ENCODE data around the gene EZH2.

The EZH2 gene

DNA sequence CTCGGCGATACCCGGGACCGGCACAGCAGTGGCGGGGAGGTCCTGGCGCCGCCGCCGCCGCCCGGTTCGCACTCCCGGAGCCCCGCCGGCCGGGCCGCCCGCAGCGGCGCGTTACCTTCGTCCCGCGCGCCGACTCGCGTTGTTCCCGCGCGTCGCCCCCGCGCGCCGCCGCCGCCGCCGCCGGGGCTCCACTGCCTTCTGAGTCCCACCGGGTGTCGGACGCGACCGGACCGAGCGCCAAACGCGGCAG, at the start of gene EZH2:
Gene EZH2 (minus strand): TSS at position 243 of the 250 bp plus-strand sequence. CDS start 36,993 bp downstream, outside the sequence.
- DNase-seq (ENCODE audit: low spot score) = no peak

DNA sequence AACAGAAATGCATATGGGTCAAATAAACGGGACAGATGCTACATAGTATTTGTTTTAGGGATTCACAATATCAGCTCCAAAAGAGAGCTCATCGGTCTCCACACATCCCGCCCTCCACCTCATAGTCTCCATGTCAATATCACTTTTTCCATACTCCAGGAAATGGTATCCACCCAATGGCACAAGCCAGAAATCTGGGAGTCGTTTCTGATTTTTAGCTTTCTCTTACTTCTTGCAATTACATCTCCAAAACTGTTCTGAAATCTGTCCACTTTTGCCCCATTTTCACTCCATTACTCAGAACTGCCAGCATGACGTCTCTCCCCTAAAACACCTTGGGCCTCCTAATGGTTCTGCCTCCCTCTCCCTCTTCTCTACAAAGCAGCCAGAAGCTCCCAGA, 47.4 kb upstream of the EZH2 start:
- no peak for DNase-seq (ENCODE audit: low spot score)

DNA sequence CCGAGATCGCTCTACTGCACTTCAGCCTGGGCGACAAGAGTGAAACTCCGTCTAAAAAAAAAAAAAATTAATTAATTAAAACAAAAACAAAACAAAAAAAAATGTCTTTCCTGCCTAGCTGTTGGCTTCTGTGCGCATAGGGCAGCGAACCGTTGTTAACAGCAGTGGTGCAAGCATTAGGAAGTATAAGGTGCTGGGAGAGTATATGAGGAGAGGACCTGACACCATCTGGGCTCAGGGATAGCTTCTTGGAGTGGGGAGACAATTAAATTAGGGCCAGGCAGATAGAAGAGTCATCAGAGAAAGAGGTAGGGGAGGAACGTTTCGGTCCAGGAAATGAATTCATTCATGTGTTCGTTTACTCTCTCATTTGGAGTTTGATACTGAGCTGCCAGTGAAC, 46.2 kb upstream of the EZH2 start:
- no peak for DNase-seq (ENCODE audit: low spot score)

DNA sequence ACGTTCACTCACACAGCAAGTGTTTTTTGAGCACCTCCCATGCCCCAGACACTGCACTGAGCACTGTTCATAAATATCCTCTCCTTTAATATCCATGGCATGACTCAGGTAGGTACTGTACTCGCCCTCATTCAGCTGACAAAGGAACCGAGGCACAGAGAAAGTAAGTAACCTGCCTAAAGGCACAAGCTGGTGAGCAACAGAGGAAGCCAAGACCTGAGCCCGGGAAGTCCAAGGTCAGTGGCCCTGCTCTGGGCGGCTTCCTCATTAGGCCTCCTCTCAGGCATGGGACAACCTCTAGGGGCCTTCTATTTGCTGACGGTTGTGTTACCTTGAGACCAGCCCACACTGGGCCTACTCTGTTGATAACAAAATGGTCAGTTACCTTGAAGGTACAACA, 45.1 kb upstream of the EZH2 start:
- DNase-seq (ENCODE audit: low spot score) = no peak

DNA sequence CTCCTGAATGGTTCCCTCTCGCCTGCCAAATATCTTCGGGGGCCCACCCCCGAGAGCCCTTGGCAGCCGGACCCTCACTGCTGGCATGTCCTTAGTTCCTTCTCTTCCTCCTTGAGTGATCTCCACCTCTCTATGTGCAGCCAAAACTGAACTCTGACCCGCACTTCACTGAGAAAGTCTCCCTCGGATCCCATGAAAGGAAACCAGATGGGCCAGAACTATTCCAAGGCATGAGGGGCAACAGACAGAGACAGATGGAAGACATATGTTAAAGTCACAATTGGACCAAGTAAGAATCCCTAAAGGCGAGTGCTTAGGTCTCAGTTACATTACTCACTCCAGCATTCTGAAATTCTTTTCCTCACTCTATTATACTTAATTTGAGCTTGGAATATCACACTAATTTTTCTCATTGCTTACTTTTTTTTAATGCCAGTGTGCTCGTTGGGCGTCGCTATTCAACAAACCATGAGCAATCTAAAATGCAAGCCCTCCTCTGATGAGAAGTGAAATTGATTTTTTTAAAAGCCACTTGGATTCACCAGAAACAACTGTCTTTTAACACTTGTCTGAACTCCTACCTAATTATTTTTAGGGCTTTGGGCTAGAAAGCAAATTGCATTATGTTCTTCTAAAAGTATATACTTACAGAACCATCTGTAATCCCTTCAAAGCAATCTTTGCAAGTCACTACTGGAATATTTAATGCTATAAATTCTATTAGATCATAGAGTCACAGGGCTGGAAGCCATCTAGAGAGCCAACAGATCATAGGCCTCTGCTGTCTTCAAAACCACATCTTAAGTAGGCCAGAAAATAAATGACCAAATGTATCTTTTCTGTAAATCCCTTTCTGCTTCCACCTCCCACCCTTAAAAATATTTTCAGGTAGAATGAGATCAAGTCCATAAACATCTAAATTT, 43.3 kb upstream of the EZH2 start:
- no peak for DNase-seq (ENCODE audit: low spot score)

DNA sequence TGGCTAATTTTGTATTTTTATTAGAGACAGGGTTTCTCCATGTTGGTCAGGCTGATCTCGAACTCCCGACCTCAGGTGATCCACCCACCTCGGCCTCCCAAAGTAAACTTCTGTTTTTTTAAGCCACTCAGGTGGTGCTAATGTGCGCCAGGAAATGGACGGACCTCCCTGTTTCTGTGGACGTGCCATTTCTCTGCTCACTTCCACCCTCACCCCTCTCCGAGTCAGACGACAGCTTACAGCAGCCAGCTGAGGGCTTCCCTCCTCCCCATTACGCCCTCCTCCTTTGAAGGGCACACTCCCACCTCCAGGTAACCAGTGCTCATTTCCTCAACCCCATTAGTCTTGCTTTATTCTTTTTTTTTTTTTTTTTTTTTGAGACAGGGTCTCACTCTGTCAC, 41.7 kb upstream of the EZH2 start:
- no peak for DNase-seq (ENCODE audit: low spot score)

DNA sequence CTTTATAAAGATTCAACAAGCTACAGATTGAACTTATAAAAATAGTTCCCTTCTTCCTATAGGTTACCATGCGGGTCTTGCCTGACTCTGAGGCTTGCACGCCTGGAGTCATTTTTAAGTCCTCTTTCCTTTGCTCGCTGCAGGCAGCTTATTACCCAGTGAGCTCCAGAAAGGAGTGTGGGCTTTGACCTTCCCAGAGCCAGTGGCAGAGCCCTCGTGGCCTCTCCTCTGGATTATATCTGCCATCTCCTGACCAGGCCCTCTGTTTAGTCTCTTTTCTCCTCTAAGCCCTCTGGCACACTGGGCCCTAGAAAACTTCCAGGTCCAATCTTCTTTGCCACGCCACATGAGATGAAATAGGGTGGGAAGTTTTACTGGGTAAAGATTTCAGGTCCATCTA, 39.9 kb upstream of the EZH2 start:
- DNase-seq (ENCODE audit: low spot score) = no peak

DNA sequence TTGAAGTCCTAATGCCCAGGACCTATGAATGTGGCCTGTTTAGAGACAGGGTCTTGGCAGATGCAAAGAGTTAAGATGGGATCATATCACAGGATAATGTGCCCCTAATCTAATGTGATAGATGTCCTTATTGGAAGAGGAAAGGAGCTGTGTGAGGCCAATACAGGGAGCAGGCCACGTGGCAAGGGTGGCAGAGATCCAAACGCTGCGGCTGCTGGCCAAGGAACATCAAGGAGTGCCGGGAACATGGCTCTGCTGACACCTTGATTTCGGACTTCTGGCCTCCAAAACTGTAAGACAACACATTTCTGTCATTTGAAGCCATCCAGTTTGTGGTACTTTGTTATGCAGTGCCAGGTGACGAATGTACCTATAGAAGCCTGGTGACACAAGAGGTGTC, 37.7 kb upstream of the EZH2 start:
- no peak for DNase-seq (ENCODE audit: low spot score)

DNA sequence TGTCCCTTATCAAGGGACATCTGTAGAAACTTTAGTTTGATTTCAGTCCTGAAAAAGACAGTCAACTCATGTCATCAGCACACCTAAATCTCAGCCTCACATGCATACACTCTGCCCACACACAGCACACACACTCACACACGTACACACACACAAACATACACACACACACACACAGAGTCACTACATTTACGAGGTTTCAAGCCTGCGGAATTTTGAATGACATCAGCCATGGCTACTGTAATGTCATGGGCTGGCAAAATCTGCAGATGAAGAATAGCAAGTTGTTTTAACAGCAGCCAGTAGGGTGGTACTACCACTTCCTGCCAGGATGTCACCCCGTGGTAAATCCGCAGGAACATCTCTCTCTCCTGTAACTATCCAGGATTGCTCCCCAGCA, 37.1 kb upstream of the EZH2 start:
- no peak for DNase-seq (ENCODE audit: low spot score)

DNA sequence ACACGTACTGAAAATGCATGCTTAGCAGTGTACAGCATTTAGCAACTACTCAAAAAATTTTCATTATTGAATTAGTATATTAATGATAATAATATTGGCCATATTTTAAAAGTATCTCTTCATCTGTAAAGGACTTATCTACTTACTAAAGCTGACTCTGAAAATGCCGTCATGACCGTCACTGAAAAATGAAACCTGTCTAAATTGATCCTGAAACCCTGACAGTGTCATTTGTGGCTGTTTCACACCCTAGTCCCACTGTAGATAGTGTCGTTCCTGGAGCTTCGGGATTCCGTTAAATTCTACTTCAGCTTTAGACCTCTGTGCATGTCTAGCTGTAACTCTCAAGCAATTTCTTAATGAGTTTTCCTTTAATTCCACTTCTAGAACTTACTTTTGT, 35.8 kb upstream of the EZH2 start:
- no peak for DNase-seq (ENCODE audit: low spot score)

DNA sequence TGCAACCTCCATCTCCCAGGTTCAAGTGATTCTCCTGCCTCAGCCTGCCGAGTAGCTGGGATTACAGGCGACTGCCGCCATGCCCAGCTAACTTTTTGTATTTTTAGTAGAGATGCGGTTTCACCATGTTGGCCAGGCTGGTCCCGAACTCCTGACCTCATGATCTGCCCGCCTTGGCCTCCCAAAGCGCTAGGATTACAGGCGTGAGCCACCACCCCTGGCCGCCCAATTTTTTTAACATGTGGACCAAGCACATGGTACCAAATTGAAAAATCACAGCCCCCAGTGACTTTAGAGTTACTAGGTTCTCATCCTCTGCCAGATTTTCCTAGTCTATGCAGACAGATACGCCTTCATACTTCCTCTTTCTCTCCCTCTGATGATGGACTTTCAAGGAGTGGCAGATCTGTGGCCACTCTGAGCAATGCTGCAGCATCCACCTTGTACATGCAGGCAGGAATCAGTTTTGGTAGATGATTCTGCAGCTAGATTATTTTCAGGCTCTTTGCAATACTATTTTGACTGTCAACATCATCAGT, 34.0 kb upstream of the EZH2 start:
- DNase-seq (ENCODE audit: low spot score) = no peak

DNA sequence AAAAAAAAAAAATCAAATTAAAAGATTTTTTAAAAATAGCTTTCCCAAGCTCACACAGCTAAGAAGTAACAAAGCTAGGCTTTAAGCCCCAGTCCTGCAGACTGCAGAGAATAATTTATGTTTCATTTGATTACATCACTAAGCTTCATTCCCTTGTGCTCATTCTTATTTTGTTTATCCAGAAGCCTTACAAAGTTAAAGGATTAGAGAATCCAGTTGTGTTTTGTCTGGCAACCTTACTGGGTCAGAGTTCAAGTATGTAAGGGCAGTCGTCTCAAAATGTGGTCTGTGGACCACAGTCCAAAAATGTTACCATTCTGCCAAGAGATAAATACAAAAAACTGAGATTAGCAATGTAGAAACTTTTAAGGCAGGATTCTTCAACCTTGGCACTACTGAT, 32.1 kb upstream of the EZH2 start:
- DNase-seq (ENCODE audit: low spot score) = peak; percentile 53

DNA sequence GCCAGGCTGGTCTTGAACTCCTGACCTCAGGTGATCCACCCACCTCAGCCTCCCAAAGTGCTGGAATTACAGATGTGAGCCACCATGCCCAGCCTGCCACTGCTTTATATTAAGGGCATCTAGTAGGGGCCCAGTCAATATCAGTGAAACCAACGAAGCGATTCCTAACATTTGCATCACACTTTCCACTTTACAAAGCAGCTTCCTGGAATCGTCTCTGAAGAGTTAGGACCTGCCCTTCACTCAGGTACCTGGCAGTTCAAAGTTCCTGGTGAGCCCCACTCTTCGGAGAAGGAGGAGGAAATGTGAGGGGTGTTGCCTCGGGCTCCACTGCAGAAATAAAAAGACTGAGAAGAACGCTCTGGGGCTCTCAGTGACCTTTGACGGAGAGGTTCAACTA, 31.1 kb upstream of the EZH2 start:
- no peak for DNase-seq (ENCODE audit: low spot score)

DNA sequence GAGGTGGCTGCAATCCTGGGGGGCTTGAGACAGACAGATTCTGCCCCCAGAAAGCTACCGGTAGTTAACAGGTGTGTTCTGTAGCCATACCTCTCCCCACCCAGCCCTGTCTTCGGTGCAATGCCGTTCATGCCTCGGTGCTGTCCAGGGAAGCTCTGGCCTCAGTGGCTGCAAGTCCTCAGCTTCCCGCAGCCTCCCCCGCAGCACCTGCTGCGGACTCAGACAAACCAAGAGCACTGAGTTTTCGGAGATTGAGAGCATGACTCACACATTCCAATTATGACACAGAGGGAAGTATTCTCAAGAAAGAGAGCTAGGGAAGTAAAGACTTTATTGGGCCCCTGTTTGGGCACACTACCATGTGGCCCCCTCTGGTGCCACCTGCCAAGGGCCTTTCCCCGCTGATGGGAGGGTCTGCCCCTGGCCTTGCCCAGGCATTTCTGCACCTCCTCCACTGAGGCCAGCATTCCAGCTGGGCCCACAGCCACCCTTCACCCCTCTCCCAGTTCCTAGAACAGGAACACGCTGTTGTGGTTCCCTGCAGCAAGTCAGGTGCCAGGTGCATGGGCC, 30.2 kb upstream of the EZH2 start:
- DNase-seq (ENCODE audit: low spot score) = peak; percentile 49

DNA sequence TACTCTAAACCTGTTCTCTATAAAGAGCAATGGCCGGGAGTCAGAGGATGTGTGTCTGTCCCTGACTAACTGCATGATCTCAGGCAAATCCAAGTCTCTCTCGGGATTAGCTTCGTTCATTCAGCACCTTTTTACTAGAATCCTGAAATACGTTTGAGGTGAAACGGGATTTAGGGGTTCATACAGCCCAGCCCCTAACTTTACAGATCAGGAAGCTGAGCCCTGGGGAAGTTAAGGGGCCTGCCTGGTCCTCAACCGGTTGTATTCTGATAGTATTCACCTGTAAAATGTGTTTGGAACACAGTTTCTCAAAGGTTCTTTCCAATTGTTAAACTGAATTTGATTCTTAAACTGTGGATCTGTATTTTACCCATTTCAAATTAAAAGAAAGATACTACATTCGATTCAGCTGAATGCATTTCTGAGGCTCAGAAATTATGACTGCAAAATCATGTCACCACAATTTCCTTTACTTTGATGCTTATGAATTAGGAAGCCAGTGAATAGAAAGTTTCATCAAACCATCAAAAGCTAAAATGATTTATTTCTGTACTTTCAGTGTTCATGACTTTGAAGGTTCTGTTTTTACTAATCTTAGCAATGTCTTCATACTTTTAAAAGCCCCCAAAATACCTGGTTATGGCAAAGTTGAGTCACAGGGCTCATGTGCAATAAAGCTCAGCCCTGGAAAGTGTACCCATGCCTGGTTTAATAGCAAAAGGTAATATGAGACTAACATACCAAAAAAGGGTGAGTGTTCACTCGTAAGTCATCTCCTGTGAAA, 28.9 kb upstream of the EZH2 start:
- DNase-seq (ENCODE audit: low spot score) = no peak

DNA sequence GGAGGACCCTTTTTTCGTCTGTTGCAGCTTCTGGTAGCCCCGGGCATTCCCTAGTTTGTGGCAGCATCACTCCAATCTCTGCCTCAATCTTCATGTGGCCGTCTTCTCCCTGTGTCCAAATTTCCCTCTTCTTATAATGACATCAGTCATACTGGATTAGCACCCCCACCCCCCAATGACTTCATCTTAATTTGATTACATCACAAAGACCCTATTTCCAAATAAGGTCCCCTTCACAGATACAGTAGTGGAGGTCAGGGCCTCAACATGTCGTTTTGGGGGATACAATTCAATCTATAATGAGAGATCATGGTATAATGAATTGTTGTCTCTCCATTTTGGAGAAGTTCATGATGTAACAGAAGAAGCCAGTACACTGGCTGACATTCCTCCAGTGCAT, 28.1 kb upstream of the EZH2 start:
- DNase-seq (ENCODE audit: low spot score) = no peak

DNA sequence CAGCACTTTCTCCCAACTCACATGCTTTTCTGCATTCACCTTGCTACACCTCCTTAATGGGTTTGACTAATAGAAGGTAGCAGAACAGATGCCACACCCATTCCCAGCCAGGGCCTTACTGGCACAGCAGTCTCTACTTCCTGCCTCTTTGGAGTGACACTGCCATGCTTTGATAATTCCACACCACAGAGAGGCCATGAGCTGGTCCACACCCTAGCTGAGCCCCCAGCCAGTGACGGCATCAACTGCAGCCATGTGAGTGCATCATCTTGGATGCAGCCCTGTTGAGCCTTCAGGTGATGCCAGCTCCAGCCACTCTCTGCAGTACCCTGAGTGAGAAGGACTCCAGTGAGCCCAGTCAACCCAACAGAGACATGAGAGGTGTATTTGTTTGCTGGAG, 27.5 kb upstream of the EZH2 start:
- DNase-seq (ENCODE audit: low spot score) = no peak

DNA sequence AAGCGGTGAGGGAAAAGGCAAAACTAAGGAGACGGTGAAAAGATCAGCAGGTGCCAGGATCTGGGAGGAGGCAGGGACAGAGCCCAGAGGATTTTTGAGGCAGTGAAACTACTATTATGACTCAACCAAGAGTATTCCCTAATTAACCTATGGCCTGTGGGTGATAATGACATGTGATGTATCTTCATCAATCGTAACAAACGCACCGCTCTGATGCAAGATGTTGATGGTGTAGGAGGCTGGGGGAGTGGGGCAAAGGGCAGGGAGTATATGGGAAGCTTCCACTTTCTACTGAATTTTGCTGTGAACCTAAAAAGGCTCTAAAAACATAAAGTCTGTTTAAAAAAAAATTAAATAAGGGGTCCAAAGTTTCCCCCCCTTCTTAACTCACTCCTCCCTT, 25.5 kb upstream of the EZH2 start:
- no peak for DNase-seq (ENCODE audit: low spot score)

DNA sequence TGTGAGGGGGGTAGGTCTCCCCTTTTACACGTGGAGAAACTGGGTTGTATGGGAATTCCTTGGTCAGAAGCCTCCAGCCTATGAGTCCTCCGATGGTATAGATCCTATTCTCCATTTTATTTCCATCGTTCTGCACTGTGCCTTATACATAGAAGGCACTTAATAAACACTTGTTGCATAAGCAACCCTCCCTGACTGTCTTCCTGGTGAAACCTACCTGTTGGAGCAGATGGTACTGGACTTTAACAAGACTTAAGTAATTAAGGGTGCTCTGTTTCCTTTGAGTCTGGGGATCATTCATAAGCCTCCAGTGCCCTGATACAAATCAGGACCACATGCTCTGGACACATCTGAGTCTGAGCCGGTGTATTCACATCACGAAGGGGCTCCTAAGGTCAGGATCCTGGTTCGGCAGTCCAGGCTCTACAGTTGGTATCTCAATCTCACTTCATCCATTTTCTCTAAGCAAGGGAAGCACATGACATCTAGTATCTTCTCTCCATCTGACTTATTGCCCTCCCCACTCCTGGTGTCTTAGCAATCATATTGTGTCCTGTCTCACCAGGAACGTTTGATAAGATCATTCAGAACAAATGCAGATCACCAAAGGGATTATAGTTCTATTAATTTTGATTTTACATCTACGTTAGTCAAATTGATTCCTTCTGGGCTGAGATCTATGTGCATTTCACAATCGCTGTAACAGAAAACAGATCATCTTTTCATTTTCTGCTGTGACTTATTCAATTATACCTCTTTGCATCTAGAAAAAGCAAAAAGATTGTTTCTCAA, 22.8 kb upstream of the EZH2 start:
- no peak for DNase-seq (ENCODE audit: low spot score)

DNA sequence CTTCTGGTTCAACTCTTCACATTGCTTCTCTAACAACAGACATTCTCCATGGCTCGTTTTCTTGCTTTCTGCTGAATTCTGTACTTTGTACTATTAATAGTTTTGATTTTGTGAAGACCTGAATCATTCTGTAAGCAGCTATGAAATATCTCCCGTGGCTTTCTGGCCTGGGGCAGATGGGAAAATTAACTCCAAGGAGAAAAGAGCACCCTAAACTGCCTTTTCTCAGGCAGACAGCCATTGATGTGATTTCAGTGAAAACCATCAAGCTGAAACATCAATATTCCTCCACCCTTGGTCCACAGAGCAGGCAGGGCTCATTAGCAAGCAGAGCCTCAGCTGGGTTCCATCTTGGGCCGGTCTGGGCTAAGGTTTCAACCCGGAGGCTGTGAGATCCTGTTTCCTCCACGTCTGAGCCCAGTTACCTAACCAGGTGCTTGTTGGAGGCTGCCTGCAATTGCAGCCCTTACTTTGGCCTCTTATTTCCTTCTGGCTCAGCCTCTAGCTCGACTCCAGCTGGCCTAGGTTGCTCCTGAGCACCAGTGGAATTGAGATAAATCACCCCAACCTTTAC, 21.1 kb upstream of the EZH2 start:
- no peak for DNase-seq (ENCODE audit: low spot score)

DNA sequence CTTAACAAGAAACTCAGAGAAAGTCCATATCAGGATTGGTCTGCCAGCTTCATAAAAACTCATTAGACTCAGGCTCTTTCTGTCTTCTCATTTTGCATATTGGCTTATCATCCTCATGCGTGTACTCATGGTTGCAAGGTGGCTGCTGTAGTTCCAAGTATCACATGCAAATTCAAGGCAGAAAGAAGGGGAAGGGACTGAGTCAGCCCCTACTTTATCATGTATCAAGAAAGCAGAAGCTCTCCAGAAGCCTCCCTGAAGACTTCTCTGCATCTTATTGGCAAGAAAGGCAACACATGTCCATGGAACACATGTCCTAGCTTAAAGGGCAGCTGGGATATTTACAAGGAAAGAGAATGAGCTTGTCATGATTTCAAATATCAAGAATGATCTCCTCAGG, 19.4 kb upstream of the EZH2 start:
- no peak for DNase-seq (ENCODE audit: low spot score)

DNA sequence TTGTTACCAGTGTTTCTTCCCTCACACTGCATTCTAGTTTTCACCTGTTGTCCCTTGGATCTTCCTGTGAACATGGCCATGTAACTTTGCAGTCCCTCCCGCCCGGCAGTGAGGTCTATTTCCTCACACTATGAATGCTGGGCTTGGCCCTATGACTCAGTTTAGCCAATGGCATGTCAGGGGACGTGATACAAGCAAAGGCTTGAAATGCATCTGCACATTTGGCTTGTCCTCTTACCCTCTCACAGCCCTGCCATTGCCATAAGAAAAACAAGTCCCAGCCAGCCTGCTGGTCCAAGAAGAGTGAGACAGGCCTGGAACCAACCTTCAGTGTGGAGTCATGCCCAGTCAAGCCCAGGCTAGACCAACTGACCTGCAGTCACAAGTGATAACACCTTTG, 17.1 kb upstream of the EZH2 start:
- DNase-seq (ENCODE audit: low spot score) = no peak

Measured in hepatic stellate cell (primary cell).